H1 (cell line): Measurements from ENCODE around the gene HSF4. TPM values are rescaled to one million over a fixed set of nuclear protein-coding genes. Genes with fewer than 3 reads are reported as not detected.

Source experiments
- CTCF ChIA-PET: fragments of 300-600 bp; sonication (Branson Sonifier 250); formaldehyde crosslinking; loops from one replicate; lab custom pipeline; 2021; ENCODE audit not compliant: partially characterized antibody; lab: Charles Lee
- POLR2A ChIA-PET: fragments of 300-600 bp; sonication (Branson Sonifier 250); formaldehyde crosslinking; loops from one replicate; lab custom pipeline; 2021; ENCODE audit warnings: inconsistent platforms; ENCODE audit not compliant: partially characterized antibody; lab: Charles Lee
- DNase-seq, 2 experiments: peaks; one replicate each; pipeline versions ENCODE4 v3.0.0 to v3.0.0-alpha.2; 2010 to 2022; ENCODE audit warnings: low spot score in 2 of 2, low read depth in 1 of 2, mixed read lengths in 1 of 2
- FAIRE-seq: peaks from 2 replicates; lab custom pipeline; 2011; peaks lifted over from hg19 to GRCh38; lab: Jason Lieb, UNC
- H2AFZ ChIP-seq: 2 replicates; pipeline ENCODE4 v1.8.1; 2012; ENCODE audit warnings: low read length, inconsistent platforms
- H2AK5ac ChIP-seq: 2 replicates; pipeline ENCODE4 v1.6.1; 2013; ENCODE audit warnings: low read depth, low read length
- H2BK120ac ChIP-seq: replicated peaks from 2 replicates; pipeline ENCODE3; 2013; ENCODE audit warnings: low read depth, low read length, inconsistent platforms
- H2BK12ac ChIP-seq: 2 replicates; pipeline ENCODE4 v1.6.1; 2013; ENCODE audit warnings: low read depth, low read length
- H2BK15ac ChIP-seq: 2 replicates; pipeline ENCODE4 v1.6.1; 2013; ENCODE audit warnings: low read length
- H2BK20ac ChIP-seq: 2 replicates; pipeline ENCODE4 v1.6.1; 2013; ENCODE audit warnings: low read length
- H2BK5ac ChIP-seq: 2 replicates; pipeline ENCODE4 v1.6.1; 2013; ENCODE audit warnings: low read depth, low read length
- H3K14ac ChIP-seq: 2 replicates; pipeline ENCODE4 v1.6.1; 2013; ENCODE audit warnings: inconsistent platforms; ENCODE audit not compliant: insufficient read length
- H3K18ac ChIP-seq: 2 replicates; pipeline ENCODE4 v1.6.1; 2013; ENCODE audit warnings: low read length; ENCODE audit errors: extremely low read depth
- H3K23ac ChIP-seq: 2 replicates; pipeline ENCODE4 v1.6.1; 2013; ENCODE audit warnings: inconsistent platforms; ENCODE audit not compliant: insufficient read length
- H3K23me2 ChIP-seq: 2 replicates; pipeline ENCODE4 v1.6.1; 2013; ENCODE audit warnings: low read depth, low read length
- H3K27ac ChIP-seq: 2 replicates; pipeline ENCODE4 v1.6.1; 2011; ENCODE audit warnings: low read depth, low read length, inconsistent platforms
- H3K27me3 ChIP-seq, 4 experiments: replicated peaks in 1 of 4; 1 replicate in 1 of 4; 2 replicates in 3 of 4; pipeline versions ENCODE4 v1.6.1 to v1.8.1; 2011 to 2013; ENCODE audit warnings: low read length in 3 of 4, mild to moderate bottlenecking in 3 of 4, inconsistent platforms in 2 of 4, mixed read lengths in 2 of 4, moderate library complexity in 1 of 4; ENCODE audit not compliant: control insufficient read depth in 3 of 4, insufficient read depth in 3 of 4; ENCODE audit errors: extremely low read depth in 1 of 4
- H3K36me3 ChIP-seq, 4 experiments: 2 replicates each; pipeline versions ENCODE4 v1.6.1 to v1.8.1; 2011 to 2013; ENCODE audit warnings: mild to moderate bottlenecking in 4 of 4, low read length in 3 of 4, moderate library complexity in 2 of 4, control low read depth in 1 of 4, inconsistent platforms in 1 of 4; ENCODE audit not compliant: insufficient read depth in 4 of 4, control insufficient read depth in 2 of 4
- H3K4ac ChIP-seq: replicated peaks from 2 replicates; pipeline ENCODE3; 2013; ENCODE audit warnings: low read length, low read depth, mixed read lengths, inconsistent platforms; ENCODE audit not compliant: insufficient read length
- H3K4me1 ChIP-seq, 4 experiments: replicated peaks in 1 of 4; 1 replicate in 1 of 4; 2 replicates in 3 of 4; pipeline versions ENCODE4 v1.6.1 to v1.8.1; 2011 to 2013; ENCODE audit warnings: low read length in 3 of 4, inconsistent platforms in 2 of 4, mixed read lengths in 1 of 4; ENCODE audit not compliant: insufficient read depth in 4 of 4, control insufficient read depth in 3 of 4
- H3K4me2 ChIP-seq, 2 experiments: 2 replicates each; pipeline versions ENCODE4 v1.6.1 to v1.8.1; 2011 to 2013; ENCODE audit warnings: low read depth in 2 of 2, low read length in 2 of 2, control low read depth in 1 of 2, inconsistent platforms in 1 of 2, mild to moderate bottlenecking in 1 of 2; ENCODE audit not compliant: insufficient read depth in 1 of 2
- H3K4me3 ChIP-seq, 4 experiments: fragments of 200-600, 300-600 bp in 1 of 4; sonication (generic), shearing (Covaris generic), sonication (Bioruptor Twin) in 1 of 4; 2 replicates each; pipeline versions ENCODE4 v1.5.1 to v1.8.1; 2011 to 2016; ENCODE audit warnings: low read length in 4 of 4, low read depth in 3 of 4, control low read depth in 2 of 4, inconsistent platforms in 2 of 4, mild to moderate bottlenecking in 2 of 4, mixed read lengths in 1 of 4, moderate library complexity in 1 of 4; ENCODE audit not compliant: insufficient read depth in 2 of 4; ENCODE audit errors: extremely low read depth in 1 of 4
- H3K56ac ChIP-seq: replicated peaks from 2 replicates; pipeline ENCODE3; 2013; ENCODE audit warnings: low read depth, mild to moderate bottlenecking, mixed read lengths, low read length, inconsistent platforms; ENCODE audit not compliant: insufficient read length
- H3K79me1 ChIP-seq: 2 replicates; pipeline ENCODE4 v1.6.1; 2013; ENCODE audit warnings: low read depth, low read length, control low read depth
- H3K79me2 ChIP-seq, 2 experiments: 2 replicates each; pipeline versions ENCODE4 v1.6.1 to v1.8.1; 2012 to 2013; ENCODE audit warnings: low read length in 2 of 2, mild to moderate bottlenecking in 2 of 2, inconsistent platforms in 1 of 2; ENCODE audit not compliant: insufficient read depth in 2 of 2, control insufficient read depth in 1 of 2
- H3K9ac ChIP-seq, 4 experiments: replicated peaks in 1 of 4; 1 replicate in 1 of 4; 2 replicates in 3 of 4; pipeline versions ENCODE4 v1.6.1 to v1.8.1; 2011 to 2013; ENCODE audit warnings: low read depth in 3 of 4, low read length in 3 of 4, control low read depth in 2 of 4, mild to moderate bottlenecking in 2 of 4, moderate library complexity in 2 of 4, inconsistent platforms in 1 of 4; ENCODE audit errors: extremely low read depth in 1 of 4
- H3K9me3 ChIP-seq, 2 experiments: 2 replicates each; pipeline versions ENCODE4 v1.6.1 to v1.8.1; 2012 to 2013; ENCODE audit warnings: mild to moderate bottlenecking in 2 of 2, moderate library complexity in 2 of 2, control low read depth in 1 of 2, inconsistent platforms in 1 of 2, low read depth in 1 of 2, low read length in 1 of 2, mixed read lengths in 1 of 2; ENCODE audit not compliant: insufficient read depth in 2 of 2
- H4K20me1 ChIP-seq, 2 experiments: replicated peaks in 1 of 2; 2 replicates each; pipeline versions ENCODE3 to v1.8.1; 2011 to 2013; ENCODE audit warnings: inconsistent platforms in 2 of 2, low read length in 2 of 2, mild to moderate bottlenecking in 1 of 2; ENCODE audit not compliant: insufficient read depth in 2 of 2, control insufficient read depth in 1 of 2
- H4K5ac ChIP-seq: 2 replicates; pipeline ENCODE4 v1.6.1; 2013; ENCODE audit warnings: low read length, low read depth, mixed read lengths, inconsistent platforms; ENCODE audit not compliant: insufficient read length
- H4K8ac ChIP-seq: 2 replicates; pipeline ENCODE4 v1.8.0; 2013; ENCODE audit warnings: mild to moderate bottlenecking, moderate library complexity, low read length, inconsistent platforms; ENCODE audit not compliant: insufficient read depth; ENCODE audit errors: extremely low read depth
- H4K91ac ChIP-seq: replicated peaks from 2 replicates; pipeline ENCODE3; 2013; ENCODE audit warnings: low read length, mixed read lengths, inconsistent platforms; ENCODE audit not compliant: insufficient read length
- BACH1 ChIP-seq: IDR thresholded peaks from 2 replicates; pipeline ENCODE4 v1.6.1; 2012; ENCODE audit warnings: low read length, improper control_type of control experiment
- TAF7 ChIP-seq: optimal IDR thresholded peaks from 2 replicates; pipeline ENCODE3; 2011; ENCODE audit warnings: low read depth, mild to moderate bottlenecking, inconsistent platforms, low read length, moderate library complexity, borderline replicate concordance
- WGBS, 2 experiments: shearing (Covaris generic) in 1 of 2; methylation state at CpG; one replicate each; pipeline versions ENCODE4 v1.1.6 to v1.1.7; 2013 to 2015; ENCODE audit warnings: low lambda C conversion rate in 2 of 2, mixed read lengths in 2 of 2, inconsistent platforms in 1 of 2, low coverage in 1 of 2, missing lambda C conversion rate in 1 of 2; ENCODE audit not compliant: insufficient replicate concordance in 2 of 2, insufficient coverage in 1 of 2, insufficient read length in 1 of 2; ENCODE audit errors: extremely low coverage in 1 of 2, missing lambda C conversion rate in 1 of 2; 5-methylcytosine and 5-hydroxymethylcytosine counted together
- polyA plus RNA-seq, 7 experiments: library from polyadenylated mRNA; depleted of rRNA in 3 of 7; stranded (reverse) in 5 of 7; unstranded in 2 of 7; fragments of >200 nt in 5 of 7; fragments of 200-250 nt in 2 of 7; gene quantifications; 1 replicate in 5 of 7; 2 replicates in 1 of 7; 4 replicates in 1 of 7; pipeline versions ENCODE4 v1.2.1 to v1.2.3, GENCODE V29; 2011 to 2013; ENCODE audit warnings: missing spikeins in 2 of 7, mixed read lengths in 2 of 7
- total RNA-seq: library from RNA; stranded (reverse); fragmentation: NEBNext Ultra II Directional; extraction: Animal tissue kit (Norgen Biotek cat#: 25700); gene quantifications from 2 replicates; pipeline ENCODE4 v1.2.1, GENCODE V29; 2021
- TF ChIP-seq, protein P1 (sequence below), 3 experiments: IDR thresholded peaks; 1 replicate in 2 of 3; 2 replicates in 1 of 3; pipeline versions ENCODE4 v1.5.1 to v1.6.1; 2011; ENCODE audit warnings: low read length in 3 of 3, mild to moderate bottlenecking in 3 of 3, inconsistent platforms in 2 of 3, low read depth in 1 of 3, moderate library complexity in 1 of 3; ENCODE audit not compliant: insufficient read depth in 1 of 3; ENCODE audit errors: control extremely low read depth in 1 of 3

HSF4 gene
- total and polyA plus RNA-seq, 2 of the 8 experiments (the other 6 are each of a cell fraction or from before 2014, with no cell fraction given), result 0.14 TPM; not detected in 1

DNA sequence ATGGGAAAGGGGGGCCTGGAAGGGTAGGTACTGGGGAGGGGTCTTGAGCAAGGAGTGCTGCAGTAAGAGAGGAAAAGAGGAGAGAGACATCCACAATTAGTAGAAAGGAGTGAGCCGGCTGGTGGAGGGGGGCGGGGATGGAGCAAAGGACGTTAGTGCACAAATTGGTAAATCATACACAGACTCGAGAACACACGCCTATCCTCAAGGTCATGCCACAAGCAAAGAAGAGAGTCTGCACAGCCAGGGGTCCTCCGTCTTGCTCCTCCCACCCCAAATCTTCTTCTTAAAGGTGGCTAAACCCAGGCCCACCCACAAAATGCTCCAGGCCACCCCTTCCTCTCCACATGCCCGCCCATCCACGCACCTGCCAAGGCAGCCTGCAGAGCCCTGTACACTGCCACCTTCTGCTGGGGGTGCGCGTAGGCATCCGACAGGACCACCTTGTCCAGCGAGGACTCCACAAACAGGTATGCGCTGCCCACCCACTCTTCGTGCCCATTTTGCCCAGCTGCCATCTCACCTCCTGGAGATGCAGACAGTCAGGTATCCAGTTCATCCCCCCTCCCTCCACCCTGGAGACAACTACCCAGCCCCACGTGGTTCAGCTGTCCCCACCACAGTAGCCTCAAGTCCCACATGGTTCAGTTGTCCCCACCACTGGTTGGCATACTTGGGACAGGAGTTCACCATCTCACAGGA is 8.3 kb upstream of the HSF4 start:
- Histone ChIP-seq H2AK5ac (no peak overlapping the region), H3K18ac (no peak overlapping the region), H3K36me3 (no peaks in the 10 kb centered on the region), H2BK20ac (no peak overlapping the region), H3K79me2 (no peaks in the 10 kb centered on the region), H2AFZ (no peak overlapping the region), H3K4ac (no peak overlapping the region), H2BK120ac (no peak overlapping the region), H3K23me2 (peaks cover 14% of the 10 kb centered on the region; the same call in 1 of the 2 replicates), H3K9me3 (no peaks in the 10 kb centered on the region), H4K5ac (no peak overlapping the region), H3K14ac (no peak overlapping the region), H3K23ac (no peak overlapping the region), H4K8ac (no peak overlapping the region), H4K91ac (no peak overlapping the region), H4K20me1 (peaks cover 10 to 13% of the 10 kb centered on the region in 2 experiments), H3K4me3 (no peak overlapping the region), H3K9ac (no peak overlapping the region), H2BK15ac (no peak overlapping the region), H3K4me2 (peak overlapping the region in 1 of 2 experiments; percentile 87; a peak in 1 of 4 replicates), H3K4me1 (peaks cover 0 to 12% (median 6%) of the 10 kb centered on the region in 4 experiments; a peak in 5 of 7 replicates), H3K79me1 (no peaks in the 10 kb centered on the region), H3K27me3 (peaks cover 81 to 99% (median 97%) of the 10 kb centered on the region in 4 experiments), H2BK5ac (no peak overlapping the region), H3K56ac (no peak overlapping the region), H3K27ac (no peak overlapping the region), H2BK12ac (no peak overlapping the region)
- CTCF ChIA-PET, result interaction anchor here (0.7 to 14.1 kb wide), 22 partner anchors 13 to 203 kb away, joined by 3 to 291 read pairs (median 6); partner anchors contain the start of genes CES3, E2F4, FBXL8 and HSF4
- FAIRE-seq (no peak), DNase-seq (no peak)
- WGBS, 2 experiments, result 53% methylated on average over 15 of the region's 15 CpGs; no CpG with 5 or more reads in 1 of the 2 experiments
- TF ChIP-seq BACH1 (no peak), TAF7 (no peak)
- TF ChIP-seq, protein P1, sequence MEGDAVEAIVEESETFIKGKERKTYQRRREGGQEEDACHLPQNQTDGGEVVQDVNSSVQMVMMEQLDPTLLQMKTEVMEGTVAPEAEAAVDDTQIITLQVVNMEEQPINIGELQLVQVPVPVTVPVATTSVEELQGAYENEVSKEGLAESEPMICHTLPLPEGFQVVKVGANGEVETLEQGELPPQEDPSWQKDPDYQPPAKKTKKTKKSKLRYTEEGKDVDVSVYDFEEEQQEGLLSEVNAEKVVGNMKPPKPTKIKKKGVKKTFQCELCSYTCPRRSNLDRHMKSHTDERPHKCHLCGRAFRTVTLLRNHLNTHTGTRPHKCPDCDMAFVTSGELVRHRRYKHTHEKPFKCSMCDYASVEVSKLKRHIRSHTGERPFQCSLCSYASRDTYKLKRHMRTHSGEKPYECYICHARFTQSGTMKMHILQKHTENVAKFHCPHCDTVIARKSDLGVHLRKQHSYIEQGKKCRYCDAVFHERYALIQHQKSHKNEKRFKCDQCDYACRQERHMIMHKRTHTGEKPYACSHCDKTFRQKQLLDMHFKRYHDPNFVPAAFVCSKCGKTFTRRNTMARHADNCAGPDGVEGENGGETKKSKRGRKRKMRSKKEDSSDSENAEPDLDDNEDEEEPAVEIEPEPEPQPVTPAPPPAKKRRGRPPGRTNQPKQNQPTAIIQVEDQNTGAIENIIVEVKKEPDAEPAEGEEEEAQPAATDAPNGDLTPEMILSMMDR (IDR thresholded peaks at IDR 0.05; ENCODE audit: control extremely low read depth in 1 of 3, insufficient read depth in 1 of 3, low read depth in 1 of 3, low read length in 3 of 3), result peak in 1 of 3 experiments; percentile 26; a peak in 1 of 4 replicates
- POLR2A ChIA-PET, result interaction anchor here (1.9 kb wide), 1 partner anchor 7 kb away, joined by 7 read pairs; no protein-coding TSS in a partner anchor
